GM12864 (cell line): ENCODE results near the gene GMDS.

Experiments used
- DNase-seq: peaks from one replicate; pipeline ENCODE4 v3.0.0-alpha.2; 2011; ENCODE audit warnings: low read depth
- H3K4me3 ChIP-seq: 2 replicates; pipeline ENCODE4 v1.5.1; 2011; ENCODE audit warnings: mild to moderate bottlenecking, low read depth, low read length, control low read depth
- CTCF ChIP-seq: IDR thresholded peaks from 2 replicates; pipeline ENCODE4 v1.5.1; 2011; ENCODE audit warnings: low read depth, mild to moderate bottlenecking, moderate library complexity, low read length, control low read depth, inconsistent platforms; ENCODE audit errors: missing control alignments

GMDS gene

GRCh38 chr6:2229742-2230141, 15.7 kb downstream of the GMDS start:
- DNase-seq = no peak
- no peak for TF ChIP-seq CTCF
- no peak overlapping the region for H3K4me3 ChIP-seq

GRCh38 chr6:2229039-2229438, 16.4 kb downstream of the GMDS start:
- no peak for TF ChIP-seq CTCF
- DNase-seq = no peak

GRCh38 chr6:2228392-2228791, 17.0 kb downstream of the GMDS start:
- no peak for DNase-seq
- no peak overlapping the region for H3K4me3 ChIP-seq
- no peak for TF ChIP-seq CTCF

More at GRCh38 chr6:2229039-2229438, 16.4 kb downstream of the GMDS start:
- no peak overlapping the region for H3K4me3 ChIP-seq

GRCh38 chr6:2226775-2227174, 18.6 kb downstream of the GMDS start:
- TF ChIP-seq CTCF = no peak
- no peak for DNase-seq
- no peak overlapping the region for H3K4me3 ChIP-seq

- TF ChIP-seq CTCF = no peak
- no peak for DNase-seq
- no peak overlapping the region for H3K4me3 ChIP-seq
Observed at GRCh38 chr6:2225422-2226392, 19.7 kb downstream of the GMDS start.

- no peak for TF ChIP-seq CTCF
- no peak overlapping the region for H3K4me3 ChIP-seq
- no peak for DNase-seq
Observed at GRCh38 chr6:2224847-2225382, 20.5 kb downstream of the GMDS start.
